Endothelial cell of umbilical vein (primary cell): ENCODE measurements around the gene LGALS13.

Experiments
- CTCF ChIP-seq, 2 donors: IDR thresholded peaks; 1 replicate in 1 of 2; 2 replicates in 1 of 2; pipeline ENCODE4 v1.5.1; 2011; ENCODE audit warnings: low read length in 2 of 2, mild to moderate bottlenecking in 2 of 2, moderate library complexity in 2 of 2, control low read depth in 1 of 2, inconsistent platforms in 1 of 2, low read depth in 1 of 2; ENCODE audit not compliant: insufficient read depth in 1 of 2; ENCODE audit errors: extremely low read depth in 1 of 2
- EZH2 ChIP-seq: IDR thresholded peaks from 2 replicates; pipeline ENCODE4 v1.6.1; 2012; ENCODE audit warnings: borderline replicate concordance, low read depth, mild to moderate bottlenecking, moderate library complexity, low read length, inconsistent platforms; ENCODE audit not compliant: severe bottlenecking
- GATA2 ChIP-seq: IDR thresholded peaks from 2 replicates; pipeline ENCODE4 v1.7.0; 2011; ENCODE audit warnings: low read depth, mild to moderate bottlenecking, moderate library complexity, mixed read lengths, low read length; ENCODE audit not compliant: insufficient read length, insufficient read depth
- JUN ChIP-seq: IDR thresholded peaks from 2 replicates; pipeline ENCODE4 v1.6.1; 2011; ENCODE audit warnings: borderline replicate concordance, low read depth; ENCODE audit not compliant: insufficient read length, insufficient read depth
- MAX ChIP-seq: IDR thresholded peaks from 2 replicates; pipeline ENCODE4 v1.6.1; 2011; ENCODE audit not compliant: insufficient read depth, insufficient read length
- MYC ChIP-seq: IDR thresholded peaks from one replicate; pipeline ENCODE4 v1.6.1; 2011; ENCODE audit warnings: mild to moderate bottlenecking, low read depth, low read length
- POLR2A ChIP-seq: IDR thresholded peaks from 2 replicates; pipeline ENCODE4 v1.6.1; 2012; ENCODE audit warnings: low read depth, mild to moderate bottlenecking, control low read depth, low read length
- POLR2AphosphoS5 ChIP-seq: IDR thresholded peaks from 2 replicates; pipeline ENCODE4 v1.6.1; 2012; ENCODE audit warnings: low read depth, mild to moderate bottlenecking, control low read depth, low read length, moderate library complexity; ENCODE audit not compliant: insufficient read depth

GRCh38 chr19:39554701-39555311, 47.5 kb upstream of the LGALS13 start:
- TF ChIP-seq EZH2 = no peak
- no peak for TF ChIP-seq CTCF (IDR thresholded peaks at IDR 0.05; ENCODE audit: extremely low read depth in 1 of 2, insufficient read depth in 1 of 2, low read depth in 1 of 2, low read length in 2 of 2)
- TF ChIP-seq MAX = no peak
- no peak for TF ChIP-seq POLR2A
- TF ChIP-seq POLR2AphosphoS5 = no peak
- TF ChIP-seq MYC = no peak
- TF ChIP-seq GATA2 = no peak
- no peak for TF ChIP-seq JUN
